ENCODE data around the gene ACO2. TPM values are rescaled to one million over a fixed set of nuclear protein-coding genes. Genes with fewer than 3 reads are reported as not detected.

The ACO2 gene
- total RNA-seq, 2 experiments from 2014 or later = 69.5 to 71.9 TPM

GRCh38 chr22:41530890-41531714 lies 62.2 kb downstream of the ACO2 start:
- Mint-ChIP-seq H3K4me1 (ENCODE audit: low read depth) (peaks cover 5% of the 10 kb centered on the region), H3K4me3 (no peak overlapping the region), H3K27ac (no peak overlapping the region), H3K36me3 (ENCODE audit: low read depth) (peaks cover 48% of the 10 kb centered on the region), H3K9me3 (no peaks in the 10 kb centered on the region), H3K27me3 (no peaks in the 10 kb centered on the region)
- DNase-seq (no peak), ATAC-seq (ENCODE audit: poor library complexity) (no peak)
- H3K9me3 ChIP-seq (ENCODE audit: control insufficient read depth in 1 of 2, insufficient read depth in 1 of 2, low read length in 2 of 2) = no peaks in the 10 kb centered on the region
- H3K4me1 ChIP-seq (ENCODE audit: insufficient read depth, low read length) = peaks cover 17% of the 10 kb centered on the region
- no peaks in the 10 kb centered on the region for H3K27me3 ChIP-seq (ENCODE audit: control insufficient read depth in 1 of 2, insufficient read depth in 2 of 2, low read length in 2 of 2)
- TF ChIP-seq CTCF (IDR thresholded peaks at IDR 0.05) = no peak
- ChIA-PET CTCF (no interaction called here), POLR2A (no interaction called here)
- intact Hi-C loops (cut with DNase I, micrococcal nuclease) = no loop called here
- H3K27ac ChIP-seq (ENCODE audit: low read depth in 1 of 2, low read length in 2 of 2) = no peak overlapping the region
- H3K4me3 ChIP-seq (ENCODE audit: low read length) = no peak overlapping the region
- peaks cover 78% of the 10 kb centered on the region for H3K36me3 ChIP-seq (ENCODE audit: insufficient read depth, low read length)

- H3K4me1 Mint-ChIP-seq (ENCODE audit: low read depth) = peaks cover 5% of the 10 kb centered on the region
- intact Hi-C loops (cut with DNase I, micrococcal nuclease) = no loop called here
- no peak overlapping the region for H3K27ac Mint-ChIP-seq
- H3K36me3 ChIP-seq (ENCODE audit: insufficient read depth, low read length) = peaks cover 70% of the 10 kb centered on the region
- H3K9me3 ChIP-seq (ENCODE audit: control insufficient read depth in 1 of 2, insufficient read depth in 1 of 2, low read length in 2 of 2) = no peaks in the 10 kb centered on the region
- no peak overlapping the region for H3K27ac ChIP-seq (ENCODE audit: low read depth in 1 of 2, low read length in 2 of 2)
- ATAC-seq (ENCODE audit: poor library complexity) = no peak
- TF ChIP-seq CTCF (IDR thresholded peaks at IDR 0.05) = no peak
- H3K4me3 ChIP-seq (ENCODE audit: low read length) = no peak overlapping the region
- ChIA-PET POLR2A (no interaction called here), CTCF (no interaction called here)
- H3K27me3 Mint-ChIP-seq = no peaks in the 10 kb centered on the region
- H3K4me1 ChIP-seq (ENCODE audit: insufficient read depth, low read length) = peaks cover 9% of the 10 kb centered on the region
- H3K27me3 ChIP-seq (ENCODE audit: control insufficient read depth in 1 of 2, insufficient read depth in 2 of 2, low read length in 2 of 2) = no peaks in the 10 kb centered on the region
- no peak for DNase-seq
- H3K4me3 Mint-ChIP-seq = no peak overlapping the region
- no peaks in the 10 kb centered on the region for H3K9me3 Mint-ChIP-seq
- peaks cover 41% of the 10 kb centered on the region for H3K36me3 Mint-ChIP-seq (ENCODE audit: low read depth)
These were observed 63.0 kb downstream of the ACO2 start for GRCh38 chr22:41531715-41532477.

- Histone ChIP-seq H3K36me3 (ENCODE audit: insufficient read depth, low read length) (peaks cover 57% of the 10 kb centered on the region), H3K9me3 (ENCODE audit: control insufficient read depth in 1 of 2, insufficient read depth in 1 of 2, low read length in 2 of 2) (no peaks in the 10 kb centered on the region), H3K4me3 (ENCODE audit: low read length) (no peak overlapping the region), H3K27me3 (ENCODE audit: control insufficient read depth in 1 of 2, insufficient read depth in 2 of 2, low read length in 2 of 2) (no peaks in the 10 kb centered on the region), H3K27ac (ENCODE audit: low read depth in 1 of 2, low read length in 2 of 2) (no peak overlapping the region), H3K4me1 (ENCODE audit: insufficient read depth, low read length) (peaks cover 9% of the 10 kb centered on the region)
- no peak overlapping the region for H3K27ac Mint-ChIP-seq
- POLR2A ChIA-PET = no interaction called here
- DNase-seq (peak; percentile 42 to 80 (median 59)), ATAC-seq (ENCODE audit: poor library complexity) (peak; percentile 73)
- no peak overlapping the region for H3K4me3 Mint-ChIP-seq
- no peaks in the 10 kb centered on the region for H3K9me3 Mint-ChIP-seq
- peaks cover 35% of the 10 kb centered on the region for H3K36me3 Mint-ChIP-seq (ENCODE audit: low read depth)
- H3K4me1 Mint-ChIP-seq (ENCODE audit: low read depth) = peaks cover 5% of the 10 kb centered on the region
- CTCF ChIA-PET = interaction anchor here (0.6 to 1.3 kb wide), 3 partner anchors 14 to 151 kb away, joined by 3 to 6 read pairs (median 3); partner anchors contain the start of gene TEF
- peak; percentile 71 for TF ChIP-seq CTCF (IDR thresholded peaks at IDR 0.05)
- H3K27me3 Mint-ChIP-seq = no peaks in the 10 kb centered on the region
- intact Hi-C loops (cut with DNase I, micrococcal nuclease) = no loop called here
These were observed 64.2 kb downstream of the ACO2 start for GRCh38 chr22:41532908-41533825.

Data from CD4-positive, alpha-beta T cell (primary cell).